ENCODE data around the gene FETUB.
"Not testable (repeated sequence)": the region's sequence is repeated elsewhere in the genome, so short reads cannot be mapped to it uniquely, and the experiment has no call there.

The FETUB gene

GRCh38 chr3:186702451-186702850 lies 62.3 kb downstream of the FETUB start:
- H3K4me1 ChIP-seq (ENCODE audit: control insufficient read depth, insufficient read depth, low read length); H3K9ac ChIP-seq (ENCODE audit: low read depth, low read length); H3K4me3 ChIP-seq (ENCODE audit: low read depth, low read length); H3K9me3 ChIP-seq (ENCODE audit: control insufficient read depth, insufficient read depth, low read length); H3K27me3 ChIP-seq (ENCODE audit: control insufficient read depth, insufficient read depth, low read length); H3K27ac ChIP-seq (ENCODE audit: low read depth, low read length); H3K36me3 ChIP-seq (ENCODE audit: control insufficient read depth, insufficient read depth, low read length): not testable (repeated sequence)

Data from HUES48 (cell line).